HepG2 (cell line): ENCODE measurements around the gene HOXC10. TPM values are rescaled to one million over a fixed set of nuclear protein-coding genes. Genes with fewer than 3 reads are reported as not detected.

Experiments
- ASH2L ChIP-seq: fragments of 300-600, 200-600 bp; sonication (generic); IDR thresholded peaks from 2 replicates; pipeline ENCODE4 v1.7.0; 2017; ENCODE audit warnings: low read depth, mild to moderate bottlenecking, moderate library complexity, mixed read lengths, low read length; ENCODE audit not compliant: insufficient read length
- BCL6 ChIP-seq: IDR thresholded peaks from 2 replicates; pipeline ENCODE4 v1.6.1; 2016; ENCODE audit warnings: missing genetic modification reagents, missing compliant biosample characterization
- EP300 ChIP-seq, 3 experiments: sonication (generic) in 1 of 3; formaldehyde crosslinking in 1 of 3; IDR thresholded peaks; 2 replicates each; pipeline versions ENCODE4 v1.5.1 to v1.6.1; 2011 to 2020; ENCODE audit warnings: low read depth in 2 of 3, low read length in 2 of 3, borderline replicate concordance in 1 of 3, improper control_type of control experiment in 1 of 3, mild to moderate bottlenecking in 1 of 3, missing genetic modification reagents in 1 of 3, moderate library complexity in 1 of 3
- HOXA3 ChIP-seq: sonication (generic); formaldehyde crosslinking; IDR thresholded peaks from 2 replicates; pipeline ENCODE4 v1.5.0; 2020; ENCODE audit warnings: missing genetic modification reagents
- MAX ChIP-seq: IDR thresholded peaks from 2 replicates; pipeline ENCODE4 v1.6.1; 2012; ENCODE audit warnings: inconsistent platforms
- MEIS2 ChIP-seq: sonication (generic); formaldehyde crosslinking; IDR thresholded peaks from 2 replicates; pipeline ENCODE4 v1.9.0; 2021; ENCODE audit warnings: mild to moderate bottlenecking, missing genetic modification reagents
- SIN3B ChIP-seq: fragments of 150-350 bp; IDR thresholded peaks from 2 replicates; pipeline ENCODE4 v1.6.1; 2014; ENCODE audit warnings: low read length
- ZFX ChIP-seq: sonication (generic); formaldehyde crosslinking; IDR thresholded peaks from 2 replicates; pipeline ENCODE4 v1.4.0; 2020; ENCODE audit warnings: mild to moderate bottlenecking, low read depth, missing genetic modification reagents, moderate library complexity
- ZNF484 ChIP-seq: sonication (generic); formaldehyde crosslinking; IDR thresholded peaks from 2 replicates; pipeline ENCODE4 v1.5.1; 2020; ENCODE audit warnings: mild to moderate bottlenecking, low read depth, missing genetic modification reagents, borderline replicate concordance
- ZNF607 ChIP-seq: sonication (generic); formaldehyde crosslinking; IDR thresholded peaks from 2 replicates; pipeline ENCODE4 v1.5.1; 2020; ENCODE audit warnings: missing genetic modification reagents, mild to moderate bottlenecking, borderline replicate concordance
- polyA plus RNA-seq, 8 experiments: library from polyadenylated mRNA; depleted of rRNA in 3 of 8; stranded (reverse) in 7 of 8; unstranded in 1 of 8; fragments of >200 nt; fragmentation: Illumina TruSeq in 4 of 8; extraction: Trizol in 4 of 8; gene quantifications; 2 replicates each; pipeline versions ENCODE4 v1.2.1 to v1.2.3, GENCODE V29; 2011 to 2016; ENCODE audit warnings: low read depth in 4 of 8, missing spikeins in 1 of 8, mixed read lengths in 1 of 8; ENCODE audit not compliant: insufficient read depth in 1 of 8
- total RNA-seq, 5 experiments: library from RNA; depleted of rRNA; stranded (reverse); fragments of >200 nt; fragmentation: Illumina TruSeq; extraction: Trizol; gene quantifications; 2 replicates each; pipeline ENCODE4 v1.2.3, GENCODE V29; 2016; ENCODE audit warnings: low read depth in 1 of 5
- TF ChIP-seq, protein P1 (sequence below): sonication (generic); formaldehyde crosslinking; IDR thresholded peaks from 2 replicates; pipeline ENCODE4 v1.4.0; 2020; ENCODE audit warnings: mild to moderate bottlenecking, low read depth, missing genetic modification reagents
- TF ChIP-seq, protein P2 (sequence below): sonication (generic); formaldehyde crosslinking; conservative IDR thresholded peaks from 2 replicates; pipeline ENCODE4 v1.4.0; 2020; ENCODE audit warnings: mild to moderate bottlenecking, missing genetic modification reagents, moderate library complexity
- TF ChIP-seq, protein P3 (sequence below): IDR thresholded peaks from 2 replicates; pipeline ENCODE4 v1.4.0; 2020; ENCODE audit warnings: mild to moderate bottlenecking, missing genetic modification reagents

HOXC10 gene
- total and polyA plus RNA-seq, 2 of the 13 experiments (the other 11 are each of a cell fraction or from before 2014, with no cell fraction given), result not detected

- TF ChIP-seq, protein P1, sequence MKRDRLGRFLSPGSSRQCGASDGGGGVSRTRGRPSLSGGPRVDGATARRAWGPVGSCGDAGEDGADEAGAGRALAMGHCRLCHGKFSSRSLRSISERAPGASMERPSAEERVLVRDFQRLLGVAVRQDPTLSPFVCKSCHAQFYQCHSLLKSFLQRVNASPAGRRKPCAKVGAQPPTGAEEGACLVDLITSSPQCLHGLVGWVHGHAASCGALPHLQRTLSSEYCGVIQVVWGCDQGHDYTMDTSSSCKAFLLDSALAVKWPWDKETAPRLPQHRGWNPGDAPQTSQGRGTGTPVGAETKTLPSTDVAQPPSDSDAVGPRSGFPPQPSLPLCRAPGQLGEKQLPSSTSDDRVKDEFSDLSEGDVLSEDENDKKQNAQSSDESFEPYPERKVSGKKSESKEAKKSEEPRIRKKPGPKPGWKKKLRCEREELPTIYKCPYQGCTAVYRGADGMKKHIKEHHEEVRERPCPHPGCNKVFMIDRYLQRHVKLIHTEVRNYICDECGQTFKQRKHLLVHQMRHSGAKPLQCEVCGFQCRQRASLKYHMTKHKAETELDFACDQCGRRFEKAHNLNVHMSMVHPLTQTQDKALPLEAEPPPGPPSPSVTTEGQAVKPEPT (CRISPR knock-in tag), result no peak
- TF ChIP-seq, protein P2, sequence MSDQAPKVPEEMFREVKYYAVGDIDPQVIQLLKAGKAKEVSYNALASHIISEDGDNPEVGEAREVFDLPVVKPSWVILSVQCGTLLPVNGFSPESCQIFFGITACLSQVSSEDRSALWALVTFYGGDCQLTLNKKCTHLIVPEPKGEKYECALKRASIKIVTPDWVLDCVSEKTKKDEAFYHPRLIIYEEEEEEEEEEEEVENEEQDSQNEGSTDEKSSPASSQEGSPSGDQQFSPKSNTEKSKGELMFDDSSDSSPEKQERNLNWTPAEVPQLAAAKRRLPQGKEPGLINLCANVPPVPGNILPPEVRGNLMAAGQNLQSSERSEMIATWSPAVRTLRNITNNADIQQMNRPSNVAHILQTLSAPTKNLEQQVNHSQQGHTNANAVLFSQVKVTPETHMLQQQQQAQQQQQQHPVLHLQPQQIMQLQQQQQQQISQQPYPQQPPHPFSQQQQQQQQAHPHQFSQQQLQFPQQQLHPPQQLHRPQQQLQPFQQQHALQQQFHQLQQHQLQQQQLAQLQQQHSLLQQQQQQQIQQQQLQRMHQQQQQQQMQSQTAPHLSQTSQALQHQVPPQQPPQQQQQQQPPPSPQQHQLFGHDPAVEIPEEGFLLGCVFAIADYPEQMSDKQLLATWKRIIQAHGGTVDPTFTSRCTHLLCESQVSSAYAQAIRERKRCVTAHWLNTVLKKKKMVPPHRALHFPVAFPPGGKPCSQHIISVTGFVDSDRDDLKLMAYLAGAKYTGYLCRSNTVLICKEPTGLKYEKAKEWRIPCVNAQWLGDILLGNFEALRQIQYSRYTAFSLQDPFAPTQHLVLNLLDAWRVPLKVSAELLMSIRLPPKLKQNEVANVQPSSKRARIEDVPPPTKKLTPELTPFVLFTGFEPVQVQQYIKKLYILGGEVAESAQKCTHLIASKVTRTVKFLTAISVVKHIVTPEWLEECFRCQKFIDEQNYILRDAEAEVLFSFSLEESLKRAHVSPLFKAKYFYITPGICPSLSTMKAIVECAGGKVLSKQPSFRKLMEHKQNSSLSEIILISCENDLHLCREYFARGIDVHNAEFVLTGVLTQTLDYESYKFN, result peak; percentile 91
- TF ChIP-seq ZFX (peak; percentile 35; the same call in 1 of the 2 replicates), SIN3B (no peak), ZNF607 (CRISPR knock-in tag) (peak; percentile 37; the same call in 1 of the 2 replicates), ZNF484 (no peak), ASH2L (peak; percentile 57), BCL6 (CRISPR knock-in tag) (0 out of 2 replicates have a peak, but pooled peaks have one; percentile 10), EP300 (IDR thresholded peaks at IDR 0.05; ENCODE audit: low read depth in 2 of 2, low read length in 2 of 2) (peak in 1 of 2 experiments; percentile 35; a peak in 1 of 4 replicates), EP300 (CRISPR knock-in tag; IDR thresholded peaks at IDR 0.05; ENCODE audit: borderline replicate concordance) (no peak), MEIS2 (CRISPR knock-in tag) (0 out of 2 replicates have a peak, but pooled peaks have one; percentile 36), MAX (0 out of 2 replicates have a peak, but pooled peaks have one; percentile 3), HOXA3 (CRISPR knock-in tag) (peak; percentile 31; the same call in 1 of the 2 replicates)
- TF ChIP-seq, protein P3, sequence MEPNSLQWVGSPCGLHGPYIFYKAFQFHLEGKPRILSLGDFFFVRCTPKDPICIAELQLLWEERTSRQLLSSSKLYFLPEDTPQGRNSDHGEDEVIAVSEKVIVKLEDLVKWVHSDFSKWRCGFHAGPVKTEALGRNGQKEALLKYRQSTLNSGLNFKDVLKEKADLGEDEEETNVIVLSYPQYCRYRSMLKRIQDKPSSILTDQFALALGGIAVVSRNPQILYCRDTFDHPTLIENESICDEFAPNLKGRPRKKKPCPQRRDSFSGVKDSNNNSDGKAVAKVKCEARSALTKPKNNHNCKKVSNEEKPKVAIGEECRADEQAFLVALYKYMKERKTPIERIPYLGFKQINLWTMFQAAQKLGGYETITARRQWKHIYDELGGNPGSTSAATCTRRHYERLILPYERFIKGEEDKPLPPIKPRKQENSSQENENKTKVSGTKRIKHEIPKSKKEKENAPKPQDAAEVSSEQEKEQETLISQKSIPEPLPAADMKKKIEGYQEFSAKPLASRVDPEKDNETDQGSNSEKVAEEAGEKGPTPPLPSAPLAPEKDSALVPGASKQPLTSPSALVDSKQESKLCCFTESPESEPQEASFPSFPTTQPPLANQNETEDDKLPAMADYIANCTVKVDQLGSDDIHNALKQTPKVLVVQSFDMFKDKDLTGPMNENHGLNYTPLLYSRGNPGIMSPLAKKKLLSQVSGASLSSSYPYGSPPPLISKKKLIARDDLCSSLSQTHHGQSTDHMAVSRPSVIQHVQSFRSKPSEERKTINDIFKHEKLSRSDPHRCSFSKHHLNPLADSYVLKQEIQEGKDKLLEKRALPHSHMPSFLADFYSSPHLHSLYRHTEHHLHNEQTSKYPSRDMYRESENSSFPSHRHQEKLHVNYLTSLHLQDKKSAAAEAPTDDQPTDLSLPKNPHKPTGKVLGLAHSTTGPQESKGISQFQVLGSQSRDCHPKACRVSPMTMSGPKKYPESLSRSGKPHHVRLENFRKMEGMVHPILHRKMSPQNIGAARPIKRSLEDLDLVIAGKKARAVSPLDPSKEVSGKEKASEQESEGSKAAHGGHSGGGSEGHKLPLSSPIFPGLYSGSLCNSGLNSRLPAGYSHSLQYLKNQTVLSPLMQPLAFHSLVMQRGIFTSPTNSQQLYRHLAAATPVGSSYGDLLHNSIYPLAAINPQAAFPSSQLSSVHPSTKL, result 0 out of 2 replicates have a peak, but pooled peaks have one; percentile 17
These were observed 3.7 kb downstream of the HOXC10 start (continued) for GRCh38 chr12:53988541-53989226.
